Activated B cell treated with CpG ODN at 0.5 μM for 24 hours (primary cell): Measurements from ENCODE around the gene CLIP1. TPM values are rescaled to one million over a fixed set of nuclear protein-coding genes. Genes with fewer than 3 reads are reported as not detected.

ENCODE experiments used
- ATAC-seq: fragments of 200-7000 bp; cut with Tn5 transposase; one replicate; pipeline ENCODE4 v1.10.0; 2021; ENCODE audit warnings: low read depth, mild to moderate bottlenecking, moderate library complexity
- CTCF ChIA-PET: fragments of 350-600 bp; sonication (Branson Sonifier 250); formaldehyde crosslinking; loops from one replicate; lab custom pipeline; 2021; ENCODE audit warnings: antibody characterized with exemption; lab: Charles Lee
- POLR2A ChIA-PET: fragments of 350-600 bp; sonication (Branson Sonifier 250); formaldehyde crosslinking; loops from one replicate; lab custom pipeline; 2021; ENCODE audit warnings: antibody characterized with exemption; lab: Charles Lee
- DNase-seq: peaks from one replicate; pipeline ENCODE4 v3.0.0; 2022
- H3K27ac Mint-ChIP-seq: one replicate; pipeline ENCODE4 v1.8.0; 2020; ENCODE audit warnings: mixed read lengths
- H3K27me3 Mint-ChIP-seq: one replicate; pipeline ENCODE4 v1.8.0; 2021; ENCODE audit warnings: mixed read lengths
- H3K36me3 Mint-ChIP-seq: one replicate; pipeline ENCODE4 v1.8.0; 2021; ENCODE audit warnings: low read depth, mixed read lengths
- H3K4me1 Mint-ChIP-seq: one replicate; pipeline ENCODE4 v1.8.0; 2021; ENCODE audit warnings: mixed read lengths
- H3K4me3 Mint-ChIP-seq: one replicate; pipeline ENCODE4 v1.8.0; 2020; ENCODE audit warnings: mild to moderate bottlenecking, mixed read lengths
- H3K9me3 Mint-ChIP-seq: one replicate; pipeline ENCODE4 v1.8.0; 2020; ENCODE audit warnings: mixed read lengths
- intact Hi-C: fragments of 100-400 bp; cut with micrococcal nuclease; formaldehyde crosslinking; loops from one replicate; pipeline ENCODE4 v1.15.1; 2024
- total RNA-seq: library from RNA; stranded (reverse); gene quantifications from 2 replicates; pipeline ENCODE4 v1.2.3, GENCODE V29; 2022
- TF ChIP-seq, protein P1 (sequence below): fragments of 200-600 bp; IDR thresholded peaks from one replicate; pipeline ENCODE4 v1.8.0; 2022; ENCODE audit warnings: antibody characterized with exemption, mild to moderate bottlenecking

The CLIP1 gene
- total RNA-seq, 1 donor from 2014 or later, result 63.2 TPM

DNA sequence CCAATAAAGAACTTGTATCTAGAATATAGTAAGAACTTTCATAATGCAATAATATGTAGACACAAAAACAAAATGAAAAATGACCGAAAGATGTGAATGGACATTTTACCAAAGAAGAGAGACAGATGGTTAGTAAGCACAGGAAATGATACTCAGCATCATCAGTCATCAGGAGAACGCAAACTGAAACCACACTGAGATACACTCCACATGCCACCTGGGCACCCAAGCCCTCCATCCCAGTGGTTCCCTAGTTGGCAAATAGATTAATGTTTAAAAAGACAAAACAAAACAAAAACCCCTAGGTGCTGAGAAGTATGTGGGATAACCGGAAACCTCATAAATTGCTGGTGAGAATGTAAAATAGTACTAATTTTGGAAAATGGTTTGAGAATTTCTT is 129.4 kb downstream of the CLIP1 start:
- DNase-seq, result no peak
- Mint-ChIP-seq H3K4me3 (no peak overlapping the region), H3K27me3 (no peaks in the 10 kb centered on the region), H3K27ac (no peak overlapping the region), H3K4me1 (no peaks in the 10 kb centered on the region), H3K36me3 (peaks cover 41% of the 10 kb centered on the region), H3K9me3 (no peaks in the 10 kb centered on the region)
- TF ChIP-seq, protein P1, sequence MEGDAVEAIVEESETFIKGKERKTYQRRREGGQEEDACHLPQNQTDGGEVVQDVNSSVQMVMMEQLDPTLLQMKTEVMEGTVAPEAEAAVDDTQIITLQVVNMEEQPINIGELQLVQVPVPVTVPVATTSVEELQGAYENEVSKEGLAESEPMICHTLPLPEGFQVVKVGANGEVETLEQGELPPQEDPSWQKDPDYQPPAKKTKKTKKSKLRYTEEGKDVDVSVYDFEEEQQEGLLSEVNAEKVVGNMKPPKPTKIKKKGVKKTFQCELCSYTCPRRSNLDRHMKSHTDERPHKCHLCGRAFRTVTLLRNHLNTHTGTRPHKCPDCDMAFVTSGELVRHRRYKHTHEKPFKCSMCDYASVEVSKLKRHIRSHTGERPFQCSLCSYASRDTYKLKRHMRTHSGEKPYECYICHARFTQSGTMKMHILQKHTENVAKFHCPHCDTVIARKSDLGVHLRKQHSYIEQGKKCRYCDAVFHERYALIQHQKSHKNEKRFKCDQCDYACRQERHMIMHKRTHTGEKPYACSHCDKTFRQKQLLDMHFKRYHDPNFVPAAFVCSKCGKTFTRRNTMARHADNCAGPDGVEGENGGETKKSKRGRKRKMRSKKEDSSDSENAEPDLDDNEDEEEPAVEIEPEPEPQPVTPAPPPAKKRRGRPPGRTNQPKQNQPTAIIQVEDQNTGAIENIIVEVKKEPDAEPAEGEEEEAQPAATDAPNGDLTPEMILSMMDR, result no peak
- CTCF ChIA-PET, result no interaction called here
- intact Hi-C loops, result no loop called here
- no peak for ATAC-seq
- POLR2A ChIA-PET, result no interaction called here

DNA sequence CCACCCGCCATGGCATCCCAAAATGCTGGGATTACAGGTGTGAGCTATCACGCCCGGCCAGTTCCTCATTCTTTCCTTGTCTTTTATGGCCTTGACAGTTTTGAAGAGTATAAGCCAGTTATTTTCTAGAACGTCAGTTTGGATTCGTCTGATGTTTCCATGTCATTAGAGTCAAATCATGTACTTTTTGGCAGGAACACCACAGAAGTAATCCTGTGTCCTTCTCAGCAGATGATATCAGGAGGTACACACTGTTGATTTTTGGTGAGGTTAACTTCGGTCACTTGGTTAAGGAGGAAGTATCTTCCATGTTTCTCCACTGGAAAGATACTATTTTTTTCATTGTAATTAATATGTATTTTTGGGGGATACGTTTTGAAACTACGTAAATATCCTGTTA is 131.0 kb downstream of the CLIP1 start:
- ATAC-seq, result no peak
- no peak overlapping the region for H3K4me3 Mint-ChIP-seq
- DNase-seq, result no peak
- H3K27me3 Mint-ChIP-seq, result no peaks in the 10 kb centered on the region
- ChIA-PET CTCF (no interaction called here), POLR2A (no interaction called here)
- H3K27ac Mint-ChIP-seq, result no peak overlapping the region
- TF ChIP-seq, protein P1, result no peak
- no peaks in the 10 kb centered on the region for H3K4me1 Mint-ChIP-seq
- intact Hi-C loops, result no loop called here
- peaks cover 40% of the 10 kb centered on the region for H3K36me3 Mint-ChIP-seq
- no peaks in the 10 kb centered on the region for H3K9me3 Mint-ChIP-seq

DNA sequence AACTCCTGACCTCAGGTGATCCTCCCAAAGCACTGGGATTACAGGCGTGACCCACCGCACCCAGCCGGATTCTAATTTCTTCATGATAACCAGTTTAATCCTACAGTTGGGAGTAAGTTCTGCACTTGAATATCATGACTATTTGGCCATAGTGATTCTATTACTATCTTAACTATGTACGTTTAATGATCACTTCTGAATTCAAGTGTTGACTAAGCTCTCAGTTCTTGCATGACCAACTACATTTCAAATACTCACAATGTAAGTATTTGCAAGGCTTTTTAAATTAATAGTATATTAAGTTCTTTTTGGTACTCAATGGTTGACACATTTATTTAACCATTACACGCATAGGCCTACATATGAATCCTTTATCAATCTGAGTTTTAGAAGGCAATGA is 138.8 kb downstream of the CLIP1 start:
- Mint-ChIP-seq H3K9me3 (no peaks in the 10 kb centered on the region), H3K4me1 (no peaks in the 10 kb centered on the region), H3K4me3 (no peak overlapping the region), H3K36me3 (peaks cover 38% of the 10 kb centered on the region), H3K27me3 (no peaks in the 10 kb centered on the region), H3K27ac (no peak overlapping the region)
- DNase-seq (no peak), ATAC-seq (no peak)
- ChIA-PET POLR2A (no interaction called here), CTCF (no interaction called here)
- TF ChIP-seq, protein P1, result no peak
- intact Hi-C loops, result no loop called here

DNA sequence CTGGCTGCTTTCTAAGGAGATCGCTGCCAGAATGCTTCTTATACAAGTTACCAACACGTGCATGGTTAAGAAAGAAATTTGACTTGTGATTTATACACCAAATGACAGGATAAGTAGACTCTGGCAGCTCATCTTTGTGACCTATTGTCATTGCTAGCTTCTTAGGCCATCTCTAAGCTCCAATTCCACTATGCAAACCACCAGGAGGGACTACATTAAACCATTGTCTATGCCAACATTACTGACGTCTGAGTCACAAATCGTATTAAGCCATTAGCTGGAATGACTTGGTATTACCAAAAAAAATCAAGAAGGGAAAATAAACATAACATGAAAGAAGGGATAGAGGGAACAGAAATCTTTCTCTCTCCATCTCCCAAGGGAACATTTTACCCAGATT is 140.4 kb downstream of the CLIP1 start:
- Mint-ChIP-seq H3K27me3 (no peaks in the 10 kb centered on the region), H3K4me3 (no peak overlapping the region), H3K4me1 (no peaks in the 10 kb centered on the region), H3K9me3 (no peaks in the 10 kb centered on the region), H3K27ac (no peak overlapping the region), H3K36me3 (peaks cover 39% of the 10 kb centered on the region)
- ATAC-seq (no peak), DNase-seq (no peak)
- intact Hi-C loops, result no loop called here
- TF ChIP-seq, protein P1, result no peak
- ChIA-PET POLR2A (interaction anchor here (2.1 kb wide), 1 partner anchor 15 kb away, joined by 13 read pairs; no protein-coding TSS in a partner anchor), CTCF (no interaction called here)

DNA sequence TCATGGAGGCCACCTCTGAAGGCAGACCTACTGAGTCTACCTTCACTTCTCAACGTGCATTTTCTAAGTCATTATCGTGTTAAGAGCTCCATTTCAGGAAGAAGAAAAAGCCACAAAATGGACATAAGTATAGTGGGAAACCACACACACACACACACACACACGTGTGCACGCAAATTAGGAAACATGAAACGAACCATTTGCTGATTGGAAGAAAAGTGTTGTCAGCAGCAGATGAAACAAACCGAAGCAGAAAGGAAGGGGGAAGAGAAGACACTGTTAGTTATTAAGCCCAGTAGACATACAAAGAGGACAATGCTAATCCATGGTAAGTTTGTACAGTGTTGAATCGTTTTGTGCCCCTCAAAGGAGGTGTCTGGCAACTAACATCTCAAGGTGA is 146.2 kb downstream of the CLIP1 start:
- no peak overlapping the region for H3K27ac Mint-ChIP-seq
- CTCF ChIA-PET, result no interaction called here
- H3K4me3 Mint-ChIP-seq, result no peak overlapping the region
- no peaks in the 10 kb centered on the region for H3K4me1 Mint-ChIP-seq
- H3K36me3 Mint-ChIP-seq, result peaks cover 55% of the 10 kb centered on the region
- H3K9me3 Mint-ChIP-seq, result no peaks in the 10 kb centered on the region
- ATAC-seq, result no peak
- no peak for DNase-seq
- TF ChIP-seq, protein P1, result no peak
- POLR2A ChIA-PET, result interaction anchor here (0.6 kb wide), 1 partner anchor 54 kb away, joined by 3 read pairs; no protein-coding TSS in a partner anchor
- intact Hi-C loops, result no loop called here
- no peaks in the 10 kb centered on the region for H3K27me3 Mint-ChIP-seq
